A549 (cell line): Measurements from ENCODE around the gene CMA1. TPM values are rescaled to one million over a fixed set of nuclear protein-coding genes. Genes with fewer than 3 reads are reported as not detected.
"Not testable (repeated sequence)": the region's sequence is repeated elsewhere in the genome, so short reads cannot be mapped to it uniquely, and the experiment has no call there.

Source experiments
- ATAC-seq, 2 experiments: fragments of 200-7000 bp in 1 of 2; fragments of >200 bp in 1 of 2; cut with Nextera tagmentation in 1 of 2; cut with Tn5 transposase in 1 of 2; 3 replicates each; pipeline versions ENCODE4 v1.8.0 to v1.9.1; 2018 to 2020; ENCODE audit warnings: mild to moderate bottlenecking in 1 of 2, moderate library complexity in 1 of 2
- CTCF ChIA-PET: fragments of 300-600 bp; sonication (Branson Sonifier 250); formaldehyde crosslinking; extraction: SDS; loops from one replicate; lab custom pipeline; 2021; ENCODE audit warnings: antibody characterized with exemption, inconsistent platforms; lab: Yijun Ruan, JAX
- POLR2A ChIA-PET: fragments of 350-600 bp; formaldehyde crosslinking; extraction: SDS; loops from one replicate; lab custom pipeline; 2021; ENCODE audit warnings: antibody characterized with exemption, inconsistent platforms; lab: Yijun Ruan, JAX
- DNase-seq, 2 experiments: peaks; one replicate each; pipeline versions ENCODE4 v3.0.0 to v3.0.0-alpha.2; 2011 to 2016; ENCODE audit warnings: low read depth in 1 of 2, low spot score in 1 of 2
- FAIRE-seq: peaks from 2 replicates; lab custom pipeline; 2011; peaks lifted over from hg19 to GRCh38; lab: Jason Lieb, UNC
- H3K27ac ChIP-seq, 2 experiments: fragments of >200 bp; sonication (Bioruptor Twin); formaldehyde crosslinking; 3 replicates each; pipeline ENCODE4 v1.5.1; 2016 to 2017
- H3K4me1 ChIP-seq: fragments of >200 bp; sonication (Bioruptor Twin); formaldehyde crosslinking; 3 replicates; pipeline ENCODE4 v1.6.1; 2016
- H3K4me2 ChIP-seq: fragments of >200 bp; sonication (Bioruptor Twin); formaldehyde crosslinking; 3 replicates; pipeline ENCODE4 v1.6.1; 2016
- H3K4me3 ChIP-seq: fragments of >200 bp; sonication (Bioruptor Twin); formaldehyde crosslinking; 3 replicates; pipeline ENCODE4 v1.5.1; 2016
- H3K9me3 ChIP-seq: fragments of >200 bp; sonication (Bioruptor Twin); formaldehyde crosslinking; 3 replicates; pipeline ENCODE4 v1.6.1; 2016
- BCL3 ChIP-seq: fragments of >200 bp; sonication (Bioruptor Twin); formaldehyde crosslinking; IDR thresholded peaks from 3 replicates; pipeline ENCODE4 v1.6.1; 2016
- CBX8 ChIP-seq: fragments of 200-600 bp; sonication (generic); IDR thresholded peaks from 2 replicates; pipeline ENCODE4 v1.6.1; 2016
- CEBPB ChIP-seq, 2 experiments: fragments of >200 bp in 1 of 2; sonication (Bioruptor Twin) in 1 of 2; formaldehyde crosslinking in 1 of 2; IDR thresholded peaks; 2 replicates each; pipeline ENCODE4 v1.6.1; 2012 to 2016
- E2F6 ChIP-seq: IDR thresholded peaks from 2 replicates; pipeline ENCODE4 v1.6.1; 2012; ENCODE audit warnings: low read depth, borderline replicate concordance
- FOXS1 ChIP-seq: fragments of 250-450 bp; sonication (Bioruptor Pico); IDR thresholded peaks from 2 replicates; pipeline ENCODE4 v1.5.0; 2020; ENCODE audit warnings: mild to moderate bottlenecking, moderate library complexity
- GATA3 ChIP-seq: IDR thresholded peaks from 2 replicates; pipeline ENCODE4 v1.6.1; 2012; ENCODE audit warnings: borderline replicate concordance
- HOXA7 ChIP-seq: fragments of 250-450 bp; sonication (Bioruptor Pico); IDR thresholded peaks from 2 replicates; pipeline ENCODE4 v1.5.0; 2020; ENCODE audit warnings: mild to moderate bottlenecking, moderate library complexity
- HOXB13 ChIP-seq: fragments of 250-450 bp; sonication (Bioruptor Pico); IDR thresholded peaks from 2 replicates; pipeline ENCODE4 v1.5.0; 2020; ENCODE audit warnings: low read depth, mild to moderate bottlenecking, moderate library complexity
- JUN ChIP-seq, 2 experiments: fragments of >200 bp; sonication (Bioruptor Twin); formaldehyde crosslinking; IDR thresholded peaks; 2 replicates in 1 of 2; 3 replicates in 1 of 2; pipeline ENCODE4 v1.6.1; 2016 to 2017
- JUNB ChIP-seq: fragments of >200 bp; sonication (Bioruptor Twin); formaldehyde crosslinking; IDR thresholded peaks from 2 replicates; pipeline ENCODE4 v1.6.1; 2016
- KDM1A ChIP-seq: fragments of 200-600 bp; sonication (generic); IDR thresholded peaks from 2 replicates; pipeline ENCODE4 v1.6.1; 2016; ENCODE audit warnings: low read depth, mild to moderate bottlenecking
- KDM5A ChIP-seq: fragments of 200-600 bp; sonication (generic); IDR thresholded peaks from 2 replicates; pipeline ENCODE4 v1.6.1; 2016; ENCODE audit warnings: antibody characterized with exemption, mild to moderate bottlenecking
- MAFK ChIP-seq: fragments of 450-650 bp; IDR thresholded peaks from 2 replicates; pipeline ENCODE4 v1.6.1; 2014; ENCODE audit not compliant: partially characterized antibody
- MAZ ChIP-seq: fragments of 150-350 bp; IDR thresholded peaks from 2 replicates; pipeline ENCODE4 v1.6.1; 2014; ENCODE audit warnings: antibody characterized with exemption, low read depth, low read length, borderline replicate concordance
- NFE2L2 ChIP-seq: fragments of 150-350 bp; conservative IDR thresholded peaks from 2 replicates; pipeline ENCODE4 v1.6.1; 2014; ENCODE audit warnings: low read length
- PHF8 ChIP-seq: fragments of 200-600 bp; sonication (generic); IDR thresholded peaks from 2 replicates; pipeline ENCODE4 v1.6.1; 2016; ENCODE audit warnings: low read depth, mild to moderate bottlenecking, antibody characterized with exemption, moderate library complexity, borderline replicate concordance
- SMC3 ChIP-seq: fragments of >200 bp; sonication (Bioruptor Twin); formaldehyde crosslinking; IDR thresholded peaks from 3 replicates; pipeline ENCODE4 v1.6.1; 2018; ENCODE audit warnings: inconsistent platforms
- TP53 ChIP-seq: fragments of 250-450 bp; sonication (Bioruptor Pico); IDR thresholded peaks from 2 replicates; pipeline ENCODE4 v1.5.0; 2021; ENCODE audit warnings: mild to moderate bottlenecking, moderate library complexity
- WGBS: methylation state at CpG from one replicate; pipeline ENCODE4 v1.1.6; 2017; ENCODE audit errors: missing lambda C conversion rate; 5-methylcytosine and 5-hydroxymethylcytosine counted together
- polyA plus RNA-seq, 4 experiments: library from polyadenylated mRNA; depleted of rRNA in 3 of 4; stranded (reverse); fragments of >200 nt; fragmentation: RNase III in 1 of 4; extraction: RNeasy Plus Mini Kit Qiagen cat#74134 plus additional on column Dnase treatment in 1 of 4; gene quantifications; 2 replicates in 3 of 4; 3 replicates in 1 of 4; pipeline ENCODE4 v1.2.3, GENCODE V29; 2011 to 2017
- TF ChIP-seq, protein P1 (sequence below): fragments of 250-450 bp; sonication (Bioruptor Pico); IDR thresholded peaks from 2 replicates; pipeline ENCODE4 v1.5.0; 2020; ENCODE audit warnings: low read depth, mild to moderate bottlenecking, moderate library complexity
- TF ChIP-seq, protein P2 (sequence below): fragments of >200 bp; sonication (Bioruptor Twin); formaldehyde crosslinking; IDR thresholded peaks from 2 replicates; pipeline ENCODE4 v1.6.1; 2016
- TF ChIP-seq, protein P3 (sequence below): fragments of 150-350 bp; IDR thresholded peaks from 2 replicates; pipeline ENCODE4 v1.6.1; 2014; ENCODE audit warnings: low read depth, mild to moderate bottlenecking, low read length

The CMA1 gene
- polyA plus RNA-seq, 2 of the 4 experiments (the other 2 are of a cell fraction) = not detected

DNA sequence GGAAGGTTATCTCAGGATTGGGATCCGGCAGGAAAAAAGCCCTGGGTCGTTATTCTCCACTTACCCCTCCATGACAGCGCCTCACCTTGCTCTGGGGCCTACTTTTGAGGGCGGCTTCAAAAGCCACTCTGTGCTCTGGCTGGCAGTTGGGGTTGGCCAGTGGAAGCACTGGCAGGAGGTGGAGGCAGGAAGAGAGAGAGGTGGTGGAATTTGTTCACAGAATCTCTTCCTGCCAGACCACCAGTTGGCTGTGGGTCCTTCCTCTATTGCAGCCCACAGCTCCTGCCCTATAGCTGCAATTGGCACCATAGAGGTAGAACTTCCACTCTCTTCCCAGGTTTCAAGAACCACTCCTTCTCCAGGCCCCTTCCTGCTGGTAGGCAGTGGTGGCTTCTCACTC is 32.8 kb downstream of the CMA1 start:
- no peak overlapping the region for H3K4me2 ChIP-seq
- DNase-seq = no peak
- ChIA-PET POLR2A (no interaction called here), CTCF (interaction anchor here (1.0 kb wide), 1 partner anchor 10 kb away, joined by 3 read pairs; no protein-coding TSS in a partner anchor)
- no peaks in the 10 kb centered on the region for H3K4me1 ChIP-seq
- no peak for FAIRE-seq
- no peak for ATAC-seq
- WGBS = 43% methylated on average over 4 of the region's 4 CpGs
- no peak overlapping the region for H3K27ac ChIP-seq
- TF ChIP-seq KDM5A = no peak
- no peak for TF ChIP-seq GATA3
- TF ChIP-seq, protein P1, sequence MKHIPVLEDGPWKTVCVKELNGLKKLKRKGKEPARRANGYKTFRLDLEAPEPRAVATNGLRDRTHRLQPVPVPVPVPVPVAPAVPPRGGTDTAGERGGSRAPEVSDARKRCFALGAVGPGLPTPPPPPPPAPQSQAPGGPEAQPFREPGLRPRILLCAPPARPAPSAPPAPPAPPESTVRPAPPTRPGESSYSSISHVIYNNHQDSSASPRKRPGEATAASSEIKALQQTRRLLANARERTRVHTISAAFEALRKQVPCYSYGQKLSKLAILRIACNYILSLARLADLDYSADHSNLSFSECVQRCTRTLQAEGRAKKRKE (CRISPR knock-in tag) = no peak
- TF ChIP-seq, protein P2, sequence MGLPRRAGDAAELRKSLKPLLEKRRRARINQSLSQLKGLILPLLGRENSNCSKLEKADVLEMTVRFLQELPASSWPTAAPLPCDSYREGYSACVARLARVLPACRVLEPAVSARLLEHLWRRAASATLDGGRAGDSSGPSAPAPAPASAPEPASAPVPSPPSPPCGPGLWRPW = no peak
- no peak for TF ChIP-seq BCL3
- TF ChIP-seq KDM1A = no peak
- TF ChIP-seq MAFK = no peak
- H3K4me3 ChIP-seq = no peak overlapping the region
- H3K9me3 ChIP-seq = no peaks in the 10 kb centered on the region

GRCh38 chr14:24473211-24473610 is 34.9 kb downstream of the CMA1 start:
- 21% methylated on average over 4 of the region's 12 CpGs for WGBS
- CTCF ChIA-PET = no interaction called here
- TF ChIP-seq, protein P3, sequence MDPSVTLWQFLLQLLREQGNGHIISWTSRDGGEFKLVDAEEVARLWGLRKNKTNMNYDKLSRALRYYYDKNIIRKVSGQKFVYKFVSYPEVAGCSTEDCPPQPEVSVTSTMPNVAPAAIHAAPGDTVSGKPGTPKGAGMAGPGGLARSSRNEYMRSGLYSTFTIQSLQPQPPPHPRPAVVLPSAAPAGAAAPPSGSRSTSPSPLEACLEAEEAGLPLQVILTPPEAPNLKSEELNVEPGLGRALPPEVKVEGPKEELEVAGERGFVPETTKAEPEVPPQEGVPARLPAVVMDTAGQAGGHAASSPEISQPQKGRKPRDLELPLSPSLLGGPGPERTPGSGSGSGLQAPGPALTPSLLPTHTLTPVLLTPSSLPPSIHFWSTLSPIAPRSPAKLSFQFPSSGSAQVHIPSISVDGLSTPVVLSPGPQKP = no peak
- TF ChIP-seq PHF8 (no peak), GATA3 (no peak), SMC3 (no peak), CEBPB (IDR thresholded peaks at IDR 0.05) (no peak), NFE2L2 (no peak), KDM5A (no peak)

GRCh38 chr14:24470450-24470849 is 37.6 kb downstream of the CMA1 start:
- POLR2A ChIA-PET = not testable (repeated sequence)
- 51% methylated on average over 2 of the region's 2 CpGs for WGBS
- CTCF ChIA-PET = interaction anchor here (1.3 kb wide), 1 partner anchor 390 kb away, joined by 3 read pairs; no protein-coding TSS in a partner anchor

More at GRCh38 chr14:24473211-24473610, 34.9 kb downstream of the CMA1 start:
- Histone ChIP-seq H3K4me1 (no peaks in the 10 kb centered on the region), H3K4me2 (no peak overlapping the region), H3K27ac (no peak overlapping the region), H3K4me3 (no peak overlapping the region), H3K9me3 (no peaks in the 10 kb centered on the region)
- ATAC-seq (no peak), DNase-seq (no peak), FAIRE-seq (no peak)
- POLR2A ChIA-PET = no interaction called here

DNA sequence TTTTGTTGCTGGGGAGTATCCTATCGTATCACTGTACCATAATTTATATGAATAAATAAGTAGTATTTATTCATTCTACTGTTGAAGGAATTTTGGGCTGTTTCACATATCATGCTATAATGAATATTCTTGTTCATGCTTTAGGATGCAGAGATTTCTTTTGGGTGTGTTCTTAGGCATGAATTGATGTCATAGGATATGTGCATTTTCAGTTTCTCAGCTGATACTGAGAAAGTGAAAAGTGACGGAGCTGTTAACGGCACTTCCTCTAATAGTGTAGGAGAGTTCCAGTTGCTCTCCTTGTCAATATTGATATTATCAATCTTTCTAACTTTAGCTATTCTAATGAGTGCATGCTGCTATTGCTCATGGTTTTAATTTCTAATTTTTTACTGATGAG is 42.3 kb downstream of the CMA1 start:
- ATAC-seq = no peak
- H3K4me2 ChIP-seq = no peak overlapping the region
- no peaks in the 10 kb centered on the region for H3K4me1 ChIP-seq
- 80% methylated on average over 3 of the region's 3 CpGs for WGBS
- H3K9me3 ChIP-seq = no peaks in the 10 kb centered on the region
- CTCF ChIA-PET = interaction anchor here (1.5 kb wide), 1 partner anchor 10 kb away, joined by 3 read pairs; no protein-coding TSS in a partner anchor
- no peak overlapping the region for H3K27ac ChIP-seq
- no peak for DNase-seq
- FAIRE-seq = no peak
- TF ChIP-seq, protein P3 = no peak
- TF ChIP-seq MAZ = no peak
- no peak for TF ChIP-seq HOXB13 (CRISPR knock-in tag)
- TF ChIP-seq E2F6 = no peak
- no peak for TF ChIP-seq KDM1A
- no peak for TF ChIP-seq NFE2L2
- no peak for TF ChIP-seq PHF8
- no peak for TF ChIP-seq CBX8
- TF ChIP-seq TP53 (CRISPR knock-in tag) = no peak
- TF ChIP-seq HOXA7 (CRISPR knock-in tag) = no peak
- no peak for TF ChIP-seq FOXS1 (CRISPR knock-in tag)
- TF ChIP-seq, protein P2 = no peak
- no peak for TF ChIP-seq JUN (IDR thresholded peaks at IDR 0.05)
- no peak for TF ChIP-seq JUNB
- no peak overlapping the region for H3K4me3 ChIP-seq
- POLR2A ChIA-PET = no interaction called here

More at GRCh38 chr14:24470450-24470849, 37.6 kb downstream of the CMA1 start:
- not testable (repeated sequence) for FAIRE-seq, H3K4me3 ChIP-seq, H3K9me3 ChIP-seq, H3K4me2 ChIP-seq, H3K27ac ChIP-seq, ATAC-seq, H3K4me1 ChIP-seq, DNase-seq
